HepG2 (cell line): ENCODE data around the gene PIKFYVE. TPM values are rescaled to one million over a fixed set of nuclear protein-coding genes. Genes with fewer than 3 reads are reported as not detected.

ENCODE experiments used
- CCAR2 ChIP-seq: fragments of 200-400 bp; formaldehyde crosslinking; optimal IDR thresholded peaks from 2 replicates; pipeline ENCODE3; 2018; ENCODE audit warnings: low read depth, mild to moderate bottlenecking, low read length, moderate library complexity
- JDP2 ChIP-seq: sonication (generic); formaldehyde crosslinking; IDR thresholded peaks from 2 replicates; pipeline ENCODE4 v1.8.1; 2022; ENCODE audit warnings: missing genetic modification reagents, borderline replicate concordance
- KLF6 ChIP-seq: IDR thresholded peaks from 2 replicates; pipeline ENCODE4 v1.8.0; 2016; ENCODE audit warnings: missing biosample characterization, missing genetic modification reagents
- LCORL ChIP-seq, 2 experiments: fragments of 450-650 bp in 1 of 2; sonication (generic) in 1 of 2; formaldehyde crosslinking in 1 of 2; IDR thresholded peaks; 2 replicates each; pipeline versions ENCODE4 v1.5.0 to v1.6.1; 2017 to 2020; ENCODE audit warnings: antibody characterized with exemption in 1 of 2, missing genetic modification reagents in 1 of 2
- MLXIP ChIP-seq: sonication (generic); formaldehyde crosslinking; IDR thresholded peaks from 2 replicates; pipeline ENCODE4 v1.9.0; 2021; ENCODE audit warnings: missing genetic modification reagents, borderline replicate concordance
- MTF1 ChIP-seq: sonication (generic); formaldehyde crosslinking; IDR thresholded peaks from 2 replicates; pipeline ENCODE4 v1.5.0; 2020; ENCODE audit warnings: missing genetic modification reagents
- RARG ChIP-seq: sonication (generic); formaldehyde crosslinking; IDR thresholded peaks from 2 replicates; pipeline ENCODE4 v1.4.0; 2020; ENCODE audit warnings: low read depth, mild to moderate bottlenecking, missing genetic modification reagents
- SAP130 ChIP-seq: IDR thresholded peaks from 2 replicates; pipeline ENCODE4 v1.6.1; 2016; ENCODE audit warnings: low read depth
- SMAD1 ChIP-seq: sonication (generic); formaldehyde crosslinking; IDR thresholded peaks from 2 replicates; pipeline ENCODE4 v1.4.0; 2020; ENCODE audit warnings: missing genetic modification reagents, low read depth, mild to moderate bottlenecking, borderline replicate concordance
- THAP7 ChIP-seq: sonication (generic); formaldehyde crosslinking; IDR thresholded peaks from 2 replicates; pipeline ENCODE4 v1.8.1; 2023; ENCODE audit warnings: mild to moderate bottlenecking, missing genetic modification reagents
- UBTF ChIP-seq: sonication (generic); formaldehyde crosslinking; IDR thresholded peaks from 2 replicates; pipeline ENCODE4 v1.4.0; 2020; ENCODE audit warnings: mild to moderate bottlenecking, missing genetic modification reagents
- polyA plus RNA-seq, 8 experiments: library from polyadenylated mRNA; depleted of rRNA in 3 of 8; stranded (reverse) in 7 of 8; unstranded in 1 of 8; fragments of >200 nt; fragmentation: Illumina TruSeq in 4 of 8; extraction: Trizol in 4 of 8; gene quantifications; 2 replicates each; pipeline versions ENCODE4 v1.2.1 to v1.2.3, GENCODE V29; 2011 to 2016; ENCODE audit warnings: low read depth in 4 of 8, missing spikeins in 1 of 8, mixed read lengths in 1 of 8; ENCODE audit not compliant: insufficient read depth in 1 of 8
- total RNA-seq, 5 experiments: library from RNA; depleted of rRNA; stranded (reverse); fragments of >200 nt; fragmentation: Illumina TruSeq; extraction: Trizol; gene quantifications; 2 replicates each; pipeline ENCODE4 v1.2.3, GENCODE V29; 2016; ENCODE audit warnings: low read depth in 1 of 5

The PIKFYVE gene
- total and polyA plus RNA-seq, 2 of the 13 experiments (the other 11 are each of a cell fraction or from before 2014, with no cell fraction given), result 20.2 to 21.7 TPM

- TF ChIP-seq MLXIP (CRISPR knock-in tag) (no peak), SAP130 (CRISPR knock-in tag) (no peak), THAP7 (CRISPR knock-in tag) (no peak), MTF1 (CRISPR knock-in tag) (no peak), SMAD1 (CRISPR knock-in tag) (no peak), KLF6 (CRISPR knock-in tag) (no peak), RARG (CRISPR knock-in tag) (no peak), LCORL (IDR thresholded peaks at IDR 0.05) (no peak), LCORL (CRISPR knock-in tag; IDR thresholded peaks at IDR 0.05) (no peak), UBTF (CRISPR knock-in tag) (no peak), CCAR2 (no peak), JDP2 (no peak)
Measured at GRCh38 chr2:208306291-208306690, 40.2 kb downstream of the PIKFYVE start (continued).
